T-helper 2 cell (primary cell): ENCODE measurements around the gene PUM1.

Experiments
- DNase-seq, 5 experiments: peaks; one replicate each; pipeline versions ENCODE4 v3.0.0 to v3.0.0-alpha.2; 2012 to 2022

The PUM1 gene

DNA sequence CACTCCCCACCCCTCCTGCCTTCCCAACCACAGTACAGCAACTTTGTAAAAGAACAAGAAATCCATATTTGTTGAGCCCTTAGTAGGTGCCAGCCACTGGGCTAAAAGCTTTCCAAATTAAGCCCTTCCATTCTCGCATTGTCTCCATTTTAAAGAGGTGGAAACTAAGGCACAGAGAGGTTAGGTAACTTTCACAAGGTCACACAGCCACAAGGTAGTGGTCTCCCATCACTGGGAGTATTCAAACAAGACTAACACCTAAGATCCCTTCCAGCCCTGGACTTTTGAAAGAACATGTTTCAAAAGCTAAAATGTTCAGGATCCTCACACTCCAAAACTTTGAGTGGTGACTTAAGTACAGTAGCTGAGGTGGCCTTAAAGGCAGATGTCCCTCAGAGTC lies 160.1 kb downstream of the PUM1 start:
- no peak for DNase-seq

DNA sequence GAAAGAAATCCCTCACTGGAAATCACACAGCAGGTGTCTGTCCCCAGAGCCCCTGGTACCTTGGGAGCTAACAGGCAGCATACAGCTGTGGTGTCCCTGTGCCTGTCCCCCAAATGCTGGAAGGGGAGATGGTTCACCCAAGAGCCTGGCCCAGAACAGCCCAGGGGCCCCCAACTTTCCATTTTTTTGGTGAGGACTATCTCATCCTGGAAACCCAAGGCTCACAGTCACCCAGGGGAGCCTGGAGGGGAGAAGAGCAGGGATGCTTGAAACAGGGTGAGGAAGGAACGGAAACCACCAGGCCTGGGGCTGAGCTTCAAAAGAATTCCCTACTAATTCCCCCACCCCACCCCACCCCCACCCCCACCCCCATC lies 160.6 kb downstream of the PUM1 start:
- DNase-seq: no peak

DNA sequence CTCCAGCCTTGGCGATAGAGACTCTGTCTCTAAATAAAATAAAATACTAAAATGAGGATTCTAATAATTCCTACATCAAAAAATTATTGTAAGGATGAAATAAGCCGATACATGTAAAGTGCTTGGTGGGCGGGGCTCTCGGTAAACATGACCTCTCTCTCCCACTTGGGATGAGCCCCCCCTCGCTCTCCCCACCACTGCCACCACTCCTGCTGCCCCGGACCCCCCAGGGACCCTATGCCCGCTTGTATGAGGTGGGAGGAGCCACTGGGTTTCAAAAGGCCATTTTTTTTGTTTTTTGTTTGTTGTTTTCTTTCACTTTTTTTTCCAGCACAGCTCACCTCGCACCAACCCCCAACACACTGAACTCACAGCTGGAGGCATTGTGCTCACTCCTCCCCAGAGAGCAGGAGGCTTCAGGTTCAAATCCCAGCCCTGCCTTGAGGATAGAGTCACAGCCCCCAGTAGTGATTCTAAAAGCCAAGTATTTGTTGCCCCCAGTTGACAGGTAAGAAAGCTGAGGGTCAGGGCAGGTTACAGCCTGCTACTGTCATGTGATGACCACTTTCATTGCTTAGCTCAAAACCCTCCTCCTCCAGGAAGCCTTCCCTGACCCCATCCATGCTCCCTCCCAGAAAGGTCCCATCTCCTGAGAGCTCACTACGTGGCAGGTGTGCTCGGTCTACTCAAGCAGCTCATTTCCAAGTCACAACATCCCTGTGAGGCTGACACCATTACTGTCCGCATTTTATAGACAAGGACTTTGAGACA lies 161.1 kb downstream of the PUM1 start:
- DNase-seq: no peak

DNA sequence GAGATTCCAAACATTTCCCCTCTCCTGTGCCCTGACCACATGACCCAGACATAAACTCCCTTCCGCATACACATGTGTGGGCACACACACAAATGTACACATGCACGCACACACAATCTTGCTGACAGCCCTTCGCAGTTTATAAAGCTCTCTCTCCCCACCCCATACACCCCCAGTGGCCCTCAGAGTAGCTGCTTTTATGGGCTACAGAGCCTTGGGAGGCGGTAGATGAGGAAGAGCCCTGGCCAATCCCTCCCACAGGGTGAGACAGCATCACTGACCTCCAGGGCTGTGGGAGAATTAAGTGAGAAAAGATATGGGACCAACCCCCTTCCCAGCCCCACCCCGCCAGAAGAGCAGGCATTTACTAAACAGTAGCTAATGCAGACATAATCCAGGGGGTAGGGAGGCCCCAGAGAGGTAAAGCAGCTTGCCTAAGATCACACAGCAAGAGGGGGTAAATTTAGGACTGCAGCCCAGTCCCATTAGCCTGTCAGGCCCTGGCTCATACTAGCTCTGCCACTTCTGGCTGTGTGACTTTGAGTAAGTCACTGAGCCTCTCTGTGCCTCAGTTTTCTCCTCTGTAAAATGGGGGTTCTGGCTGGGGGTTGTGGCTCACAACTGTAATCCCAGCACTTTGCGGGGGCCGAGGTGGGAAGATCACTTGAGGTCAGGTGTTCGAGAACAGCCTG lies 162.0 kb downstream of the PUM1 start:
- DNase-seq: no peak

DNA sequence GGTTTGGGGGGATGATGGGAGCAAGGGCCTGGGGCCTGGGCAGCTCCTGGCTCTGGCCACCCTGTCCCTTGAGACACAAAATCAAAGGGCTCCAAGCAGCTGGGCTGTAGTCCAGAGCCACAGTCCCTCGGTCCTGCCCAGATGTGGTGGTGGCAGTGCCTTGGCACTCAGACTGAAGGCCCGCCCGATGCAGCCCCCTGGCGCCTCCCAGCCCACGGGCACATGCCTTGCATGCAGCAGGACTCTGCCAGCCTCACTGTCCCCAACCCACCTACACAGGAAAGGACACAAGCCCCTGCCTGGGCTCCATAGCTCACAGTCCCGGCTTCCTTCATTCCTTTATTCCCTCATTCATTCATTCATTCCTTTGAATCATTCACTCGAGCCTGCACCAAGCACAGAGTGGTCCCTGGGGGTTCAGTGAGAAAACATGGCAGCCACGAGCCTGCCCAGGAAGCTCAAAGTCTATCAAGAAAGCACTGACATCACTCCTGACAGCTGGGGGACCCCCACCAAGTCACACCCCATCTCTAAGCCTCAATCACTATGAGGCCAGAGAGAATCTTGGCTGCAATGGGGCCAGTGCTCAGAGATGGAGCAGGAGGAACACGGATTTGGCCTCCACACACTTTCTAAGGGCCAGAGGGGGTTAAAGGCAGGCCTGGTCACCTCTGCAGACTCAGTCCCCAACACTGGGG lies 162.8 kb downstream of the PUM1 start:
- DNase-seq: no peak

DNA sequence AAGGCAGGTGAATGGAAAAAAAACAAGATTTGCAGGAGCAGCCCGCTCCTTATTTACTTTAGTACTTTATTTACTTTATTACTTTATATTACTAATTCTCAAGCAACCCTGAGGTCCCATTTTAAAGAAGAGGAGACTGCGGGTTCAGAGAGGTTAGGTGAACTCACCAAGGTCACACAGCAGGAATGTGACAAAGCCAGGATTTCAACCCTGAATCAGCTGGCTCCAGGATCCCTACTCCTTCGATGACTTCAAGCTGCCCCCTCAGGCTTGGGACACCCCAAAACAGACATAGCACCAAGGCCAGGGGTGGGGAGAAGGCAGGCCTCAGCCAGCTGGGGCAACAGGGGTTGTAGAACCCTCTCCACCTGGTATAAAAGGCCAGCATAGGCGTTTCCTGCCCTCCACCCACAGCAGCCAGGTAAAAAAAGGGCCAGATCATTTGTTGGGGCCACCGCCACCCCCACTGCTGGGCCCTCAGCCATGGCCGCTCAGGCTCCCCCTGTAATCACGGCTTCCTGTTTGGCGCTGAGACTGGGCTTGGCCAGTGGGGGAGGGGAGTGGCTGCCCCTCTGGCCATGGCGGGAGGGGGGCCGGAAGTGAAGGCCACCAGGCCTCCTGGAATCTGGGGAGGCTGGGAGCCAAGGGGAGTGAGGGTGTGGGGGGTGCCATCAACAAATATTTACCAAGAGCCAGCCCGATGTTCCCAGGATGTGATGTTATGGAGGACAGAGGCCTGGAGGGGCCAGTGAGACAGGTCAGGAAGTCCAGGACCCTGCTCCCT lies 163.5 kb downstream of the PUM1 start:
- DNase-seq: no peak

DNA sequence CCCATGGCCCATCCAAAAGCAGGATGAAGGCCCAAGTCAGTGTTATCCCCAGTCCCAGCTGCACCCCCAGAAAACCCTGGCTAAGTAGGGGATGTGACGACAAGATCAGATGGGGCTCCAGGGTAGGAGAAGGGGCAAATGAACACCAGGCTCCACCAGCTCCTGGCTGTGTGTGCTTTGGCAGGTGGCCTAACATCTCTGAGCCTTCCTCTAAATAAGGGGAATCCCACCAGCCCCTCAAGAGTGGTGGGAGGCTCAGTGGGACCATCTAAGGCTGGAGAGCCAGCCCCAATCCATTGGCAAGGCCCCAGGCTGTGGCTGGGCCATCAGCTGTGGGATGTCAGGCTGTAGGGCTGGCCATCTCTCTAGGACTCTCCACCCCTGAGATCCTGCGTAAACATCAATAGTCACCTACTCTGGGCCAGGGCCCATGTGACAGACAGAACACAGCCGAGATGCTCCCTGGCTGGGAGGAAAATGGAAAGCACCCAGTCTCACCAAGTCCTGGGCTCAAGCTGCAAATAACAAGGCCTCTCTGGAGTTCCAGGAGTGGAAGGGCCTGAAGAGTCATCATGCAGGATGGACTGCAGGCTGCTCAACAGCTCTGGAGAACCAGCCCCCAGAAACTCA lies 164.5 kb downstream of the PUM1 start:
- DNase-seq: no peak

DNA sequence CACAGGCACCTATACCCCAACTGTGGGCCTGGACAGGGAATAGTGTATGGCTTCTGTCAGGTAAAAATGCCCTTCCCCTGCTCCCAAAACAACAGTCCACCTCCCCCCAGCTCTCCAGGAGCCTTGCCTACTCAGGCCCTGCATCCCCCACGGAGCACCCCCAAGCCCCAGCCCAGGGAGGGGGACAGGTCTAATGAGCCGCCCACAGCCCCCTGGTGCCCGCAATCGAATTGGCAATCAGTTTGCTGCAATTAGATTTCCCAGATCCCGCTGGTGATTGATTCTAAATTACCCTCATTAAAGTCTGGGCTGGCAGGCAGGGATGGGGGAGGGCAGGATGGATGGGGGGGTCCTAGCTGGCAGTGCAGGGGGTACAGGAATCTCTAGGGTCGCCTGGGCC lies 165.0 kb downstream of the PUM1 start:
- no peak for DNase-seq

DNA sequence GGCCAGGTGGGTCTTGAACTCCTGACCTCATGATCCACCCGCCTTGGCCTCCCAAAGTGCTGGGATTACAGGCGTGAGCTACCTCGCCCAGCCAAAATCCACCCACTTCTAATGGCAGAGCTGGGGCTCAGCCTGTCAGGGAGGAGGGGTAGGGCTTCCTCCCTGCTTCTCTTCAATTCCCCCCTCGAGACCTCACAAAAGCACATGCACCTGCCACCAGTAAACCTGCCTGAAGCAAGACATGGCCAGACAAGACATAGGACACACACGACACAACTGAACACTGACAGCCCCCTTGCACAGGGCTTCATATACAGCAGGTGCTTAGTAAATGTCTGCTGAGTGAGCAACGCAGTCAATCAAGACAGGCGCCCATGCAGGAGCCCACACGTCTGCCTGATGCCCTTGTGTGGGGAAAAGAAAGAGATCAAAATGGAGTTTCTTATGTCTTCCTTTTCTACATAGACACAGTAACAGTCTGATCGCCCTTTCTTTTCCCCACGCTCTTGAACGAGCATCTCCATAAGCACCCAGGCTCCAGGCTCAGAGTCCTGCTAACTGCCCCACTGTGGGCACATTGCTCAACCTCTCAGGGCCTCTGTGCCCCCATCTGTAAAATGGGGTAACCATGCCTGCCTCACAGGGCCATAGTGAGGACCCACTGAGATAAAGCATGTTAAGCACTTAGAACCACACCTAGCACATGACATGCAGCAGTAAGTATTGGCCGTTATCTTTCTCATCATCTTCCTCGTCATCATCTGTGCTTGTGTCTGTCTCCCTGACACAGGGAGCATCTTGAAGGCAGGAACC lies 165.7 kb downstream of the PUM1 start:
- no peak for DNase-seq

DNA sequence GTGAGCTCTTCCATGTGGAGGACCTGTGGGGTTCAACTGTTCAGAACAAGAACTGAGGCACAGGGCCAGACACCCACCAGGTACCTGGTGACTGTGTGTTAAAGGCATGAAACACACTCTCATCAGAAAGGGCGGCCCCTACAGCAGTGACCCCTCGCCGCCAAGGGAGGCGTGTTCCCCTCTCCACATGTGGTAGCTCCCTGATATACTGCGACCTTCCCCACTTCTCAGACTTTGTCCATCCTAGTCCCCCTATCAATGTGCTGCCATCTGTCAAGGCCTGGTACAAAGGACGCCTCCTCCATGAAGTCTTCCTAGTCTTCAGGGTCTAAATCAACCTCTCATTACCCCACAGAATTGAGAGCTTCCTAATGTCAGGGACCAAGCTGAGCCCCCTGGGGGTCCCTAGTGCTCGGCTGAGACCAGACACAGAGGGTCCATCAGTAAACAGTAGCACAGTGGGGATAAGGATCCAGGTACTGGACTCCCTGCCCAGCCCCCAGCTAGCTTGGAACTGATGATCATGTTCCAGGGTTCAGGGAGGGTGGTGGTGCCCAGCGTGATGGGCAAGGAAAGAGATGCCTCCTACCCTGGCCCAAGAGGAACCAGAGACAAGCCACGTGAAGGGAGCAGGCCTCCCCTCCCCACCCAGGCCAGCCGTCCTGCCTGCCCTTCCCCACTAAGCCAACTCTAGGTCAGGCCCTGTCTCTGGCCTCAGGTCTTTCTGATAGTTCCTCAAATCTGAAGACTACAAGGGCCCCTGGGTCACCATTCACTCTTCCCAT lies 167.3 kb downstream of the PUM1 start:
- DNase-seq: no peak

DNA sequence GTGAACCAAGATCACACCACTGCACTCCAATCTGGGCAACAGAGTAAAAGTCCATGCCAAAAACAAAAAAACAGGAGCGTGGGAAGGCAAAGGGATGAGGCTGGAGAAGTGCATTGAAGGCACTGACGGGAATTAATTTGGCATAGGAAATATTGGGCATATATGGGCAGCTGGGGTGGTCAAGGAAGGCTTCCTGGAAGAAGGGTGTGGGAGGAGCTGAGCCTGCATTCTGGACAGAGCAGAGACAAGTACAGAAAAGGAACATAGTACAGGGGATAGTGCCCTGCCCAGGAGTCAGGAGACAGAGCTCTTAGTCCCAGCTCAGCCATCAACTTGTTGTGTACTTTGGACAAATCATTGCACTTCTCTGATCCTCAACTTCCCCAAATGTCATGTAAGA lies 168.6 kb downstream of the PUM1 start:
- DNase-seq: no peak

DNA sequence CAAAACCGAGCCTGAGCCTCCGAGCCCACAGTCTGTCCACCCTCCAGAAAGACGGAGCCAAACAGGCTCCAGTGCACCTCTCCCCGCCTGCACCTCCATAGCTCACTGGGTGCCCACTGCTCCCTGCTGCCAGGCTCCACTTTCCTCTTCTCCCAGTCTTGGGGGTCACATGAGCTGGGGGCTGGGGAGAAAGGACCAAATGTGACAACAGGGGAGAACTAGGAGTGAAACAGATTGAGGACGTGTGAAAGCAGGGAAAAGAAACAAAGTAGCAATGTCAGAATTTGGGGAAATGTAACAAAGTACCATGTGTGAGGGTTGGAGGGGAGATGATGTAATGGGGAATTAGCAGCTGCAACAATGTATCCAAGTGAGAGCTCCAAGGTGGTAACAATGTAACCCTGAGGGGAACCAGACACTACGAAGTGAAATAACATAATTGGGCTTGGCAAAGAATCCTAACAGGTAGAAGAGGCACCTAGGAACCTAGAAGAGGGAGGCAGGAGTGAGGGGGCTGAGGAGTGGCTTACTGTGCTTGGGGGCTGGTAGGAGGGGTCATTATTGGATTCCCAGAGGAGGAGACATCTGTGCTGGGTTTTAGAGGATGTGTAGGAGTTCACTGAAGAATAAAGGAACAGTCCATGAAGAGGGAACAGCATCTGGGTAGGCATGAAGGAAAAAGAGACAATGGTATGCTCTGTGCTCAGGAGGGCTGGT lies 169.4 kb downstream of the PUM1 start:
- no peak for DNase-seq

DNA sequence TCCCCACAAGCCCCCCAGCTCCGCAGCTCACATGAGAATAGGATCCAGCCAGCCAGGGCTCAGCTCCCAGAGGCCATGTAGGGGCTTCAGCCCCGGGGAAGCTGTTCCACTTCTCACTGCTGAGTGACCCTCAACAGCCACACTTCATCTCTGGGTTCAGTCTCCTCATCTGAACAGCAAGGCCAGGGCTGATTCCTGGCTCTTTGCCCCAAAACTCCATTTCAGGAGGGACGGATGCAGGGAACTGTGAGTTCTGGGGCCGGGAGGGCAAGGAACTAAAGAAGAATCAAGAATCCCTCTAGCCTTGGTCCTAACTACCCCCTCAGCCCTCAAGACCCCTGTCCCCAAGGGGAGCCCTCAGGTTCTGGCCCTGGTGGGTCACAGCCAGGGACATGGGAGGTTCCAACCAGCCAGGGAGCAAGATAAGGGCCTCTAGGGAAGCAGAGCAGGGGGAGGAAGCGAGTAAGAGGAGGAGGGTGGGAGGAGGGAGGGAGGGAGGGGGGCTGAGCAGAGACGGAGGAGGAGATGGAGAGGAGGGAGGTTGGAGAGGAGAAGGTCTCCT lies 170.1 kb downstream of the PUM1 start:
- no peak for DNase-seq

DNA sequence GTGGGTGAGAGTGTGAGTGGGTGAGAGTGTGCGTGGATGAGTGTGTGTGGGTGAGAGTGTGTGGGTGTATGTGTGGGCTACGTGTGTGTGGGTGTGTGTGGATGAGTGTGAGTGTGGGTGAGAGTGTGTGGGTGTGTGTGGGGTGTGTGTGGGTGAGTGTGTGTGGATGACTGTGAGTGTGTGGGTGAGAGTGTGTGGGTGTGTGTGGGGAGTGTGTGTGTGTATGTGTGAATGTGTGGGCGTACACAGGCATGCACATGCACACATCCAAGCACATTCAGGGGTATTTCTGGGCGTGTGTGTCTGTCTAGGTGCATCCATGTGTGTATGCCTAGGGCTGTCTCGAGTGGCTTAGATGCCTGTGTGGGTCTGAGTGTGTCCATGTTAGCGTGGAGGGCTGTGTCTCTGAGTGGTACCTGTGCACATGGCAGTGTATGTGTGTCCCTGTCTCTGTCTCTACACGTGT lies 171.0 kb downstream of the PUM1 start:
- DNase-seq: no peak

DNA sequence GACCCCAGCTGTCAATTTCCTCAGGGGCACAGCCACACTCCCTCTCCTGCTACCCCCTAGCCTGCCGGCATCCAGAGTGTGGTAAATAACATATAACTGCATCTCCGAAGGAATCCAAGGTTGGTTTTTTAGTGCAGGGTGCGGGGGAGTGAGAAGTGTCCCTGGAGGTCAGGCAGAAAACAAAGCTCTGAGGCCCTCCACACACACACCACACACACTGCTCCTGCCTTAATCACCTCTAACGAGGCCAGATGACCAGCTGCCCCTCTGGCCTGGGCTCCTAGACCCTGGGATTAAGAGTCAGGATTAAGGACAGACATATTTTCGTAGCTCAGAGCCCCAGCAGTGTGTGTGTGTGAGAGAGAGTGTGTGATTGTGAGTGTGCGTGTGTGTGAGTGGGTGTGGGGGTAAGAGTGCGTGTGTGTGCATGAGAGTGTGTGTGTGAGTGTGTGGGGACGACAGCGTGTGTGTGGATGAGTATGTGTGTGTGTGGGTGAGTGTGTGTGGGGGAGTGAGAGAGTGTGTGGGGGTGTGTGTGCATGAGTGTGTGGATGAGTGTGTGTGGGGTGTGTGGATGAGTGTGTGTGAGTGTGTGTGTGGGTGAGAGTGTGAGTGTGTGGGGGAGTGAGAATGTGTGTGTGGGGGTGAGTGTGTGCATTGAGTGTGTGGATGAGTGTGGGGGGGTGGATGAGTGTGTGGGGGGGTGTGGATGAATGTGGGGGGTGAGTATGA lies 171.6 kb downstream of the PUM1 start:
- no peak for DNase-seq

DNA sequence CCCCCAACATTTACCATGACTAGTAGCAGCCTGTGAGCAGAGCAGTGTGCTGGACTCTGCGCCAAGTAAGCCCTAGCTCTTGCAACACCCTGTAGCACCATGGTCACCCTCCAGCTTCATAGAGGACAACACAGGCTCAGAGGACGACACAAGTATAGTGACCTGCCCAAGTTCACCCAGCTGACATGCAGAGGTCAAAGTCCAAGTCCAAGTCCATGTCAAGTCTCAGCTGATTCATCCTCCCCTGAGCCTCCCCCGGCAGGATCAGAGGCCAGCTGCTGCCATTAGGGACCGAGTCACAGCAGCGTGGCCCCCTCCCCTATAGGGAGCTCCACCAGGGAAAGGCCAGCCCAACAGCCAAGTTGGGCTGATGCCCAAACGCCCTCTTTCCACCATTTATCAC lies 172.8 kb downstream of the PUM1 start:
- DNase-seq: no peak

DNA sequence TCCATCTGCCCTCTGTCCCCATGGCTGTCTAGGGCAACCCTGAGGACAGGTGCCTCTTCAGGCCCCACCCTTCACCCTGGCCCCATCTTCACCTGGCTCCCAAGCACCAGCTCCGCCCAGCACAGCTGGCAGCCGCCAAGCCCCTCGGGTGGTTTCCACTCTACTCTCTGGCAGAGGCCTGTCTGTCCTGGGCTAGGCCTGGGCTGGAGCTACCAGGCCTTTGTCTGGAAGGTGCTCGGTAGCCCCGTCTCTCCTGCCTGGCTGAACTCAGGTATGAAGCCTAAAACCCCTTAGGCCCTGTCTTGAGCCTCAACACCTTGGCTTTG lies 174.3 kb downstream of the PUM1 start:
- DNase-seq: no peak

DNA sequence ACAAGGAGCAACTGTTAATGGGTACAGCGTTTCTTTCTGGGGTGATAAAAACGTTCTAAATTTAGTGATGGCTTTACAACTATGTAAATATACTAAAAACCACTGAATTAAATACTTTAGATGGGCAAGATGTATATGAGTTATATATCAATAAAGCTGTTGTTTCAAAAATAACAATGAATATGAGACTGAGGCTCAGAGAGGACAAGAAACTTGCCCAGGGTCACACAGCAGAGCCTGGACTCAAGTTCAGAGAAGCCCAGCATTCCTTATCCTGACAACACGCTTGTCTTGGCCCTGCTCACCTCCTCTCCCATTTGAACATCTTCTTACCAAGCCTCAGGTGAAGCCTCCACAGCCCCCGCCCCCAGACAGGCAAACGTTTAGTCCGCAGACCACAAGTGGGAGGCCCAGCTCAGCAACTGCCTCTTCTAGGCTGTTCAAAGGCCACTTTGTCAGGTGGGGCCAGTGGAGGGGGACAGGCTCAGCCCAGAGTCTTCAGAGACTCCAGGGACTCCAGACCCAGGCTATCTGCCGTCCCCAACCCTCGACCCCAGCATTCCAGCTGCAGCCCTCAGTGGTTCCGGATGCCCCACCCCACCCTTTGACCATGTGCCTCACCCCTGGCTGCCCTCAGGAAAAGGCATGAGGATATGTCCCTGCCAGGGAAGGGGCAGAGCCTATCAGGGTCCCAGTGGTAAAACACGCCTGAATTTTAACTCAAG lies 174.9 kb downstream of the PUM1 start:
- no peak for DNase-seq

DNA sequence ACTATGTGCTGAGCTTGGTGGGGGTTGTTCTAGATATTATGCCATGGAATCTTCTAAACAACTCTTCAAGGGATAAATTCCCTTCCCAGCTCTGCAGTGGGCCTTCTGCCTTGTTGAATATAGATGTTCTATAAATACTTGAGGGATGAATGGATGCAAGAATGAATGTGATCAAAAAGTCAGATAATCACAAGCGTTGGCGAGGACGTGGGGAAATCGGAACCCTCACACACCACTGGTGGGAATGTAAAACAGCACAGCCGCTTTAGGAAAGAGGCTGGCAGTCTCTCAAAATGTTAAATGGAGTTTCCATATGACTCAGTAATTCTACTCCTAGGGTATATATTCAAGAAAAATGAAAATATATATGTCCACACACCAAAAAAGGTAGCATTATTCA lies 176.0 kb downstream of the PUM1 start:
- DNase-seq: no peak
